GM21717 (cell line): Measurements from ENCODE around the gene C2CD2L.
"Not testable (repeated sequence)": the region's sequence is repeated elsewhere in the genome, so short reads cannot be mapped to it uniquely, and the experiment has no call there.

Experiments
- ATAC-seq: cut with Tn5 transposase; IDR thresholded peaks from one replicate; pipeline ENCODE4 v1.9.1; 2021; ENCODE audit warnings: mild to moderate bottlenecking, moderate library complexity; ENCODE audit not compliant: unreplicated experiment

Gene C2CD2L

GRCh38 chr11:119092880-119093842, 14.0 kb upstream of the C2CD2L start:
- ATAC-seq: no peak

DNA sequence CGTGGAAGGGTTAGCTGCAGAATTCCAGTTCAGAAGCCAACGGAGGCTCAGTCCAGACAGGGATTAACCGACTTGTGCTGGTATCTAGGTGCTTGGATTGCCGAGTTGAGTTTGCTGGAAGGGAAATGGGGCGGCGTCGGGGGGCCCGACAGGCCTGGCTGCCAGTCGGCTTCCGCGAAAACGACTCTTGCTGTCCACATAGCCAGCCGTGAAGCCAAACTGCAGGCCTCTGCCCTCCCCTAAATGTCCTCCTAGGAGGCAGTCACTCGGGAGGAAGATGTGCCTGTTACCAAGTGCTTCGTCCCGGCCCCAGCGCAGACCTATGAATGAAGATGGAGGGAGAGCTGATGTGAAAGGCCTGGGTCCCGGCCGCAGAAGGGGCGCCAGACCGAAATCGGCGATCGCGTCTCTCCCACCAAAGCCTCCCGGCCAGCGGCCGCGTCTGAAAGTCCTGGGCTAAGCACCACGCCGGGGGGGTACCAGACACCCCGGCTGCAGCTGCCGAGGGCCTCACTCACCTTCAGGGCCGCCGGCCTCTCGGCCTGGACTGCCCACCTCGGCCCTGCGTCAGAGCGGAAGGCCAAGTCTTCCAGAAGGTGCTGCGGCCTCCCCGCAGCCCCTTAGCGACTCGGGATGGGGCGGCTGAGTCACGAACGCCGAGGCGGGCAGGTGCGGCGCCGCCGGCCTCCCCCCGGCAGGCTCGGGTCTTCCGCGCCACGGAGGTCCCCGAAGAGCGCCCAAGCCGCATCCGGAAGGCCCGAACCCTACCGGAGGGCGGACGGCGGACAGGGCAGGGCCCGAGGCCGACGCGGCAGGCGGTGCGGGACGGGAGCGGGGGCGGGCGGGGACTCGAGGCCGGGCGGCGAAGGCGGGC, 13.0 kb upstream of the C2CD2L start:
- peak; percentile 9 for ATAC-seq

GRCh38 chr11:119094816-119095065, 12.4 kb upstream of the C2CD2L start:
- ATAC-seq: peak; percentile 30

GRCh38 chr11:119095066-119095880, 11.9 kb upstream of the C2CD2L start:
- ATAC-seq: peak; percentile 67

GRCh38 chr11:119099711-119100110, 7.4 kb upstream of the C2CD2L start:
- ATAC-seq: no peak

DNA sequence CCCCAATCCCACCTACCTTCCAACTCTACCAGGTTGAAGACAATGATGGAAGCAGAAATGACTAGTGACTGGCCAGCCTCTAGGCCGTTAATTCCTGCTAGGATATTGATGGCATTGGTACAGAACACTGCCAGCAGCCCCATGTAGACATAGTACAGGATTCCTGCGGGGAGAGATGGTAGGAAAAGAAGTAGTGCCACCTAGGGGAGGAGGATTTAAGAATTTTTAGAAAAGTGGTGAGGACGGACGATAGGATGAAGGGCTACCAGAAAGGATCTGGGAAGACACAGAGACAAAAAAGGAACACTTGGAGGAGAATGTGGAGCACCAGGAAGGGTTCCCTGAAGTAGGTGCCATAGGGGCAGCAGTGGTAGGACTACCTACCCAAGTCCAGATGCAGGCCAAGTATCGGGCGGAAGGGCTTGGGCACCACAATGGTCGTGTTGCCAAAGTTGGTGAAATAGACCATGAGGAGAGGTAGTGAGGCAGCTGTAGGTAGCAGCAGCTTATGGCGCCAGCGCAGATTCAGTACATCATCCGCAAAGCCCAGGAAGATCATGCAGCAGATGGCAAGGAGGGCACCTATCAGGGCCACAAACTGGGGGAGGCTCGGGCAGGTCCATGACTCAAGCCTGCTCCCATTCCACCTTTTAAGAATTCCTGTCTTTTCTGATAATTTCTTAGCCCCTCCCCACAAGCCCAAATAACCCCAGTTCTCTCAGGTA, 6.7 kb upstream of the C2CD2L start:
- no peak for ATAC-seq

- peak; percentile 11 for ATAC-seq
Observed at GRCh38 chr11:119100994-119101758, 6.0 kb upstream of the C2CD2L start.

DNA sequence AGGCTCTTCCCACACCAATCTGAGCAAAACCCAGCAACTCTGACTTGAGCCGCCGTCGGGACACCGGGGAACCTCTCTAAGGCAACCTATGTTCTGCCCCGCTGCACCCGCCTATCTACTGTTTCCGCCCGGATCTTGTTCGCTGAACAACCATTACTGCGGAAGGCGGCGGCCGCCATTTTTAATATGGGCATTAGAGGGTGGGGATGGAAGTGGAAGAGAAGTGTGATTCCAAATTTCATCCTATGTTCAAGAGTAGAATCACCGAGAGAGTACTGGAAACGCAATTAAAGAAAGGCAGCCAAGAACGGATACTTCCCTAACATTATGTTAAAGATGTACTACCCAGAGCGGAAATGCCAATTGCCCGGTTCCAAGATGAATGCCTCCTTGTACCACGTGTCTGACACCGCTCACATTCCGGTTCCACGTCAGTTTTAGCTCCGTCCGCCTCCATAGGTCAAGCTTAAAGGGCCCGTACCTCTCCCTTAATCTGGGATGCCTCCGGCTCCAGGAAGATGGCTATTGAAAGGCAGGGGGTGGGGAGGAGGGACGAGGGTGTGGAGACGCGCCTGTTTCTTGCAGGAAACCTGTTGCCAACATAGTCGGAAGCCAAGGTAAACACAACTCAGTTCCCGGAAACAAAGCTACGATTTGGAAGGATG, 5.3 kb upstream of the C2CD2L start, which contains the start of gene DPAGT1:
TSS of gene DPAGT1 (minus strand) at position 95 of the 665 bp plus-strand sequence. CDS start 198 bp downstream, outside the sequence.
- peak; percentile 72 for ATAC-seq

DNA sequence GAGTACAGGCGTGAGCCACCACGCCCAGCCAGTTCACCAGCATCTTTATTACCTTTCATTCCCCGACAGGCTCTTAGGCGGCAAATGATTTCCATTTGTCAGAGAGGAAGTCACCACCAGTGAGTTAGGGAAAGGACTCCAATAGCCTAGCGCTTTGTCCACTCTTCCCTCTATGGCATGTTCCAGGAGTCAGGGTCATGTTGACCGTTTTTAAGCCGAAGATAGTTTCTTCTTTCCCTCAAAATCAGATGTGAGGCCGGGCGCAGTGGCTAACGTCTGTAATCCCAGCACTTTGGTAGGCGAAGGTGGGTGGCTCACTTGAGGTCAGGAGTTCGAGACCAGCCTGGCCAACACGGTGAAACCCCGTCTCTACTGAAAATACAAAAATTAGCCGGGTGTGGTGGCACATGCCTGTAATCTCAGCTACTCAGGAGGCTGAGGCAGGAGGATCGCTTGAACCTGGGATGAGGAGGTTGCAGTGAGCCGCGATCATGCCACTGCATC, 3.9 kb upstream of the C2CD2L start:
- ATAC-seq: not testable (repeated sequence)

- no peak for ATAC-seq
Observed at GRCh38 chr11:119103793-119104192, 3.4 kb upstream of the C2CD2L start.

DNA sequence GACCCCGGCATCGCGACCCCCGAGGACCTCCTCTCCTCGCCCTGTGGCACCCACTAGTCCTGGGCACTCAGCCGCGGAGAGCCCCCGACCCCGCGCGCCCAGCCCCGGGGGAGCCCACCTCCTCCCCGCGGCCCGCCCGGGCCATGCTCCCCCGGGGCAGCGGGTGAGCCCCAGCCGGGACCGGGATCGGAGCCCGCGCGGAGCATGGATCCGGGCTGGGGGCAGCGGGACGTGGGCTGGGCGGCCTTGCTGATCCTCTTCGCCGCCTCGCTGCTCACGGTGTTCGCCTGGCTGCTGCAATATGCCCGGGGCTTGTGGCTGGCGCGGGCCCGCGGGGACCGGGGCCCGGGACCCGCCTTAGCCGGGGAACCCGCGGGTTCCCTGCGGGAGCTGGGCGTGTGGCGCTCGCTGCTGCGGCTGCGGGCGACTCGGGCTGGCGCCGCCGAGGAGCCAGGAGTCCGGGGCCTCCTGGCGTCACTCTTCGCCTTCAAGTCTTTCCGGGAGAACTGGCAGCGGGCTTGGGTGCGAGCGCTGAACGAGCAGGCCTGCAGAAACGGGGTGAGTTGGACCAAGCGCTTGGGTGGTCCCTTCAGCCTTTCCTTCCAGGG, 498 bp downstream of the C2CD2L start:
- peak; percentile 6 for ATAC-seq

DNA sequence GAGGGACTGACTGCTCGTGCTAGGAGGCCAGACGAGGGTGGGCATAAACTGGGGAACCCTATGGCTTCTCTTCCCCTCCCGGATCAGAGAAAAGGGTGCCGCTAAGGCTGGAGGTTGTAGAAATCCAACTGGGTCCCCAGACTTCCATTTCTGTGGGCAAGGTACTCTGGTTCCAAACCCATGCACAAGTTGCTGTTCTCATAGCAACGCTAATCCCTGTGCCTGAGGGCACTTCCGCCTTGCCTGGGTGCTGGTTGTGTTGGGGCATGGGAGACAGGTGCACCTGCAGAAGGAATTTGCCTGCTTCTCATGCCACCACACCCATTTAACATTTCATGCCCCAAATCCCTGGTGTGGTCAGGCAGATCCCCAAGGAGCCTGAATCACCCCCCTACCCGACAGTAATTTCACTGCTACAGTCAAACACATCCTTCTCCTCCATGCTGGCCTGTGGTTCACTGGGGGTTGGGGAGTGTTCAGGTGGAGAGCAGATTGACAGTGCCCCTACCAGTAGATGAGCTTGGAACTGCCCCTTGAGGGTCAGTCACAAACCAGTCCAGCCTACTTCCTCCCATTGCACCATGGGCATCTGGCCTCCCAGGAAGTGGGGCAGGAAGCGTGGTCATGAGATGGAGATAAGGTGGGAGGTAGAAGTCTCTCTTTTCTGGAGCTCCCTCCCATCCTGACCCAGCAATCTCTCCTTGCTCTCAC, 1.2 kb downstream of the C2CD2L start:
- peak; percentile 3 for ATAC-seq

- ATAC-seq: no peak
Observed at GRCh38 chr11:119108857-119109221, 1.7 kb downstream of the C2CD2L start.

DNA sequence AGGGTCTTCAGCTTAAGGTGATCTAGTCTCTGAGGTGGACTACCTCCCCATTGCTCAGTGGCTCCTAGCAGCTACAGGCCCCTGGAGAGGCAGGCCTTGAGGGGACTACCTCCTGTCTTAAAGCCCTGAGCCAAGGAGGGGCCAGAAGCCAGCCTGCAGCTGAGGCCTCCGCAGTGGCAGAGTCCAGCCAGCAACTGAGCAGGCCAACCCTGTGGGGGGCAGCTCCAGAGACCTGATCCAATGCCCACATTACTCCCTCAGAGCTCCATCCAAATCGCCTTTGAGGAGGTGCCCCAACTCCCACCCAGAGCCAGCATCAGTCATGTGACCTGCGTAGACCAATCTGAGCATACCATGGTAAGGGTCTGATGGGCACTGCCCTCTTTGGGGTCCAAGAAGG, 2.7 kb downstream of the C2CD2L start:
- no peak for ATAC-seq

DNA sequence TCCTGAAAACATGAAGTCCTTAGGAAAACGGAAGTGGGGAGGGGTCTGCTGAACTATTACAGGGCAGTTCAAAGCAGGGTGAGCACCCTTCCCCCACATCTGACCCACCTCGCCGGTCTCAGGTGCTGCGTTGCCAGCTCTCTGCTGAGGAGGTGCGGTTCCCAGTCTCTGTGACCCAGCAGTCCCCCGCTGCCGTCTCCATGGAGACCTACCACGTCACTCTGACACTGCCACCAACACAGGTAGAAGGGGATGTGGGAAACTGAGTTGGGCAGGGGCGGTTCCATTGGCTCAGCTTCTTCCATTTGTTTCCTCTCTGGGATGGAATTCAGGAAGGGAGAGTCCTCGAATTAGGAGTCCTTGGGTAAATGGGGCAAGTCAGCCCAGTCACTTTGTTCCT, 3.3 kb downstream of the C2CD2L start:
- no peak for ATAC-seq

DNA sequence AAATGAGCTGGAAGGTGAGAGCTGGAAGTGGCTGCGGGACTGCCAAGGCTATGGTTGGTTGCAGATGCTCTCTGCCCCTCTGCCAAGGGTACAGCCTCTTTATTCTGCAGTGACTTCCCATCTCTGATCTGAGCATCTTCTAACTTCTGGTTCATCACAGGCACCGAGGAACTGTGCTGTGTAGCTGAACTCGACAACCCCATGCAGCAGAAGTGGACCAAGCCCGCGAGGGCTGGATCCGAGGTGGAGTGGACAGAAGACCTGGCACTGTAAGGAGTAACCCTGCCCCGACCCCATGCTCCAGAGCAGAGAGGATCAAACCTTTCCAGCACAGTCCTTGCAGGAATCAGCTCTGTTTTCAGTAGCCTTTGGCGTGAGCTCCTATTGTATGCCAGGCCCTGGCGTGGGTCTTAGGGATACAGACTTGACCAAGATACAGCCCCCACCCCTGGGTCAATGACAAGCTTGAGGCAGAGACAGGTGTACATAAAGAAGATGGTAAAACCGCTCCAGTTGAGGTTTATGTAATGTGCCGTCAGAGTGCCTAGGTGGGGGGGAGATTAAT, 4.3 kb downstream of the C2CD2L start:
- no peak for ATAC-seq

DNA sequence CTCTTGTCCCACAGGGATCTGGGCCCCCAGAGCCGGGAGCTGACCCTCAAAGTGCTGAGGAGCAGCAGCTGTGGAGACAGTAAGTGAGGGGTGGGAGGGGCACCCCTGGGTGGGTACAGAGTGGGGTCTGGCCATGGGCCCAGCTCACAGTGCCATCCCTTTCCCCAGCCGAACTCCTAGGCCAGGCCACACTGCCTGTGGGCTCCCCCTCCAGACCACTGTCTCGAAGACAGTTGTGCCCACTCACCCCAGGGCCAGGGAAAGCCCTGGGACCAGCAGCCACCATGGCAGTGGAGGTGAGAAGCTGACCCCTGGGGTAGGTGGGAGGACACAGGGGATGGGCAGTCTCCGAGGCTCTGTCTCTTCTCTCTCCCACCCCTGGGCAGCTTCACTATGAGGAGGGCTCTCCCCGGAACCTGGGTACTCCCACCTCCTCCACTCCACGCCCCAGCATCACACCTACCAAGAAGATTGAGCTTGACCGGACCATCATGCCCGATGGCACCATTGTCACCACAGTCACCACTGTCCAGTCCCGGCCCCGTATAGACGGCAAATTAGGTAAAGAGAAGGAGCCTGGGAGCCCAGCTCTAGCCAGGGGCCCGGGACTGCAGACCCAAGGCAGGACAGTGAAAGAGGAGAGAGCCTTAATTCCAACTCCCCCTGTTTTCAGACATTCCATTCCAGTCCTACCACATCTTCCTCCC, 5.3 kb downstream of the C2CD2L start:
- no peak for ATAC-seq
